Ureter (tissue), 1 donor: Measurements from ENCODE around the gene CDH2. TPM values are rescaled to one million over a fixed set of nuclear protein-coding genes. Genes with fewer than 3 reads are reported as not detected.

ENCODE experiments used
- DNase-seq: peaks from one replicate; pipeline ENCODE4 v3.0.0-alpha.2; 2020; ENCODE audit warnings: low spot score
- total RNA-seq: library from RNA; stranded (reverse); gene quantifications from one replicate; pipeline ENCODE4 v1.2.4, GENCODE V29; 2023
- donor health status: DM: yes; HTN: yes; CAD: no.

Gene CDH2
- total RNA-seq, 1 donor from 2014 or later, result 0.16 TPM

DNA sequence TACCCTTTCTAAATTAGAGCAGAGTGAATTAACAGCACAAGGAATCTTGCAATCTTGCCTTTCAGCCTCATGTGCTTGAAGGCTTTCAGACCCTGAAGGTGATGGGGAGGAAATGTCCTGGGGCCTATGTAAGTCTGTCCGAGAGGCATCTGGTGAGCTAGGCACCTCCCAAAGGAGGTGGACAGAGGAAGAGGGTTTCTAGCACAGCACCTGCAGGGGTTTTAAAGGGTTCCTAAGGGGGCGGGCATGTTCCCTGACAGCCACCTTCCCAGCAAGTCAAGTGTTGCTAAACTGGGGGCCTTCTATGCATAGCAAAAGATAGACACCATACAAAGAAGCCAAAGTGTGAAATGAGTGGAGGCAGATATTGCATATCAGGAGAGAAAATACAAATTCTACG is 88.5 kb downstream of the CDH2 start:
- no peak for DNase-seq

DNA sequence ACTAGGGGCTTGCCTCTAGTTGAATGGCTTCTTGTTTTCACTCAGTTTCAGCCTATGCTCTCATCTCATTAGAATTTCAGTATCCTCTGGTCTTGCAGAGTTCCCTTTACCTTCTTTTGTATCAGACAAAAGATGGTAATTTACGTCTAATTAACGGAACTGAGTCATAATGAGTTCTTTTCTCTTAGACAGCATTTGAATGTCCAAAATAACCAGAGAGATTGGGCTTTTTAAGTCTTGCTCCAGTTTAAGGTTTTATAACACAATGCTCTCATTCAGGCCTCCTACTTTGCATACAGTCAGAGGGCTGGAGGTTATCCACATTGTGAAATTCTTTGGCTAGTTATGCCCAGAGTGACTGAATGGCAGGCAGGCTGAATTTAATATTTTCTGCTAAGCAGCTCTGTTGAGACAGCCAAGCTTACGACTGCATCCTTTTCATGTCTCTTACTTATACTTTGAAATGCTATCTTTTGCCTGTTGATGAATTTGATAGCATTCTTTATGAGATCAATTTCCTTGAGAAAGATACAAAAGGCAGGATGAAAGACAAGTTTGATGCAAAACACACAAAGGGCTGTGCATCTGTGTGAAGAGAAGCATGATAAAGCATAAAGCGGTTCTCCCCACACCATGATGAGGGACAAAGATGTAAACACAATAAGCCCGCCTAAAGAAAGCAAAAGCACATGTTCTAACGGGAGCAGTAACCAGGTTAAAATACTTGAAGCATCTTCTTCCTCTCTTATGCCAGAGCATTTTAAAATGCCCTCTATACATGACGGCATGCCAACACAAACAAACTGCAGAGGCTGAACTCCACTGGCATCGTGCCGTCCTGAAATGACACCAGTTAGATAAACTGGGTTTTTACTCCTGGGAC is 90.0 kb downstream of the CDH2 start:
- DNase-seq, result no peak

DNA sequence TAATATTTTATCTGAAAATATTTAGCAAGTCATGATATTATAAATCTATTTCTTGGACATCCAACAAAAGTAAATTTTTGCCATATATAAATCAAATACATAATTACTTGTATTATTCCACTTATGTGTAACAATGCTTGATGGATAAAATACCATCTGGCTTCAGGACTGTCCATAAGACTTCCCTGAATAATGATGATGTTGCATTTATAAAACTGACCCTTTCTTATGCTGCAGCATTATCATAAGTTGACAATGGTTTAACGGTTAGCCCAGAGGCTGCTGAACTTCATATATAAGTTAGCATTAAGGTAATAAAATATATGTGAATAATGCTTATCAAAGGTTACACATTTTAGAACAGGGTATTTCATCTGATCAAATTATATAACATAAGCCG is 95.4 kb downstream of the CDH2 start:
- DNase-seq, result no peak

DNA sequence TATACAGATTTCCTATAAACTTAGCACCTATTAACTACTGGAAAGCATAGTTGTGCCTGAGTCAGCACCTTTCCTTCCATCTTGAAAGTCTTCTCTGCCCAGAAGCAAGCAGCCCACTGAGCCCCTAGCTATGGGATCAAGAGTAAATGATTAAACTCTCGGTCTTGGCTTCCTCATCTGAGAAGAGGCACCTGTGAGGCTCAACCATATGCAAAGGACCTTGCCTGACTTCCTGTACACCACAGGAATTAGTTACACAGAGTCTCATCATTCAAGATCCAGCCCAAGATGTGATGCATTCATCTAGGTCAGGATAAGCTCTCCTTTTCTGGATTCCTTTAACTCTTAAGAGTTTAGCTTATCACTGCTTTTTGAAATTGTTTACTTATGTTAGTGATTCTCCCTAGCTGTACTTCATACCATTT is 96.0 kb downstream of the CDH2 start:
- no peak for DNase-seq

DNA sequence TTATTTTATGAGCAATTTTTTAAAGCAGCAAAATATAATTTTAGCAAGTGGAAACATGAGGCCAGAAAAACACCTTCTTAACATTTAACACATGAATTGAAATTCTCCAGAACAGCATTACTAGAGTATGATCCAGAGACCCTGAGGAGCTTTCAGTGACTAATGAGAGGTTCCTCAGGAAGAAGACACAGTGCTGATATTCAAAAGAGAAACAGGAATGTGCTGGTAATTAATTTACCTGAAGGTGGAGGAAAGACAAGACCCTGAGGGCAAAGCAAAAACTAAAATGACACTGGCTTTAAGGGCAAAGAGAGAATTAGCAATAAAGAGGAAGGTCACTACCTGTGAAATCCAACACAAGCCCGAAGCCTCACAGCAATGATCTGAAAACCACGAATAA is 97.0 kb downstream of the CDH2 start:
- DNase-seq, result no peak

DNA sequence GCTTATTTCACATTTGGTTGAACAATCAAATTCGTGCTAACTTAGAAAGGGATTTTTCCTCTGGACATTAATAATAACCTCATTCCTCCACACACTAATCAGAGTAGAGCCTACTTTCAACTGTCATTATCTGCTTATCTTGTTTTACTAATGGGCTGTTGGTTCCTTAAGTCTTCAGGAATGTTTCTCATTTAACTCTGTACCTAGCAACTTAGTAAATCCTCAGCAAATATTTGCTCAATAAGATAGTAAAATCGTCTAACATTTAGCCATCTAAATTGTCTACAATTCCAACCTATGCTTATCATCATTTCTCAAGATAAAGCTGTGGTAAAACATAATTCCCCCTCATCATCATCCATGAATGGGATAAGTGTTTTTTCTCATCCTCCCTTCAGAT is 98.1 kb downstream of the CDH2 start:
- DNase-seq, result no peak

- DNase-seq, result no peak
Observed at GRCh38 chr18:28078298-28078697, 98.6 kb downstream of the CDH2 start.

DNA sequence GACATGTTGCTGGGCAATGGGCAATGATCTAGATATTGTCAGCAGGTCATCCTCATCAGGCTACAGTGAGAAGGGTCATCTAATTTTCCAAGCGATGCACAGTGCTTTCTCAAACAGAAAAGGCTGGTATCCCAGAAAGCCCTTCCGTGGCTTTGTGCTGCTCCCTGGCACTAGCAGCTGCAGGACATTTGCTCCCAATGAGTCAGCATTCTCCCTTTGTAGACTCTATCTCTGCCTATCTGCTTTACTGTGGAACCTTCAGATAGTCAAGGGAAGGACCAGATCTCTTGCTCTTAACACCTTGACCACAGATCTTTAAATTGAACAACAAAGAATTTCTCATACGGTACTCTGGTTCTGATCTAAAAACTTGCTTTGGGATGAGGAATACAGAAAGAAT is 101.4 kb downstream of the CDH2 start:
- DNase-seq, result no peak

- no peak for DNase-seq
Observed at GRCh38 chr18:28074076-28074475, 102.9 kb downstream of the CDH2 start.

DNA sequence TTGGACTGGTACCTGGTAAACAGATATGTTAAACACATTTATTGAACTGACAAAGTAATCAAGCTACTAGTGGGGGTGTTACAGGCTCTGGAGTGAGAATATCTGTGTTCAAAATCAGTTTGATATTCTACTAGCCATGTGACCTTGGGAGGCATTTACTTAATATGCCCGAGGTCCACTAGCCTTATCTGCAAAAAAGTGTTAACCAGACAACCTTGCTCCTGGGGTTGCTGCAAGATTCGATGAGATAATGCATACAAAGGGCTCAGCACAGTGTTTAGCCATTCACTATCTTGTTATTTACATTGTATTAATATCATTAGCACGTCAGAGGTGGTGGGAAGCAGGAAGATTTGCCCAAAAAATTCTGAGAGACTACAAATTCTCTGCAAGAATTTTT is 103.3 kb downstream of the CDH2 start:
- no peak for DNase-seq

DNA sequence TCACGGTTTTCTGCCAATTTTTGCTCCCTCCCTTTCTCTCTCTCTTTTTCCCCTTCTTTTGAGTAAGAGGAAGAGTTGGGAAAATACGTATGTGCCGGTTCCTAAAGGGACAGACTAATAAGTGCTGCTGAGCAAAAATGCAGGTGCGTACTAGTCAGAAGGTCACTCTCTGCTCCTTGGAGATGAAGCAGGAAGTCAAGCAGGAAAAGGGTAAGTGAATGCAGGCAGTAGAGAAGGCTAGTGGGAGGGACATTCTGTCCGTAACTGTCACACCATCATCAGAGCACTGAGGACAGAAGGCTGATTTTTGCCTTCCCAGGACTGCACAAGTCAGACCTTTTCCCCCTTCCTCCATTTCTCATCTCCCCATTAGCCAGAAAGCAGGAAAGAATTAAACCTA is 105.7 kb downstream of the CDH2 start:
- no peak for DNase-seq

- no peak for DNase-seq
Observed at GRCh38 chr18:28068207-28068606, 108.7 kb downstream of the CDH2 start.

GRCh38 chr18:28067346-28067745 is 109.6 kb downstream of the CDH2 start:
- DNase-seq, result no peak

GRCh38 chr18:28065793-28066186 is 111.1 kb downstream of the CDH2 start:
- no peak for DNase-seq

DNA sequence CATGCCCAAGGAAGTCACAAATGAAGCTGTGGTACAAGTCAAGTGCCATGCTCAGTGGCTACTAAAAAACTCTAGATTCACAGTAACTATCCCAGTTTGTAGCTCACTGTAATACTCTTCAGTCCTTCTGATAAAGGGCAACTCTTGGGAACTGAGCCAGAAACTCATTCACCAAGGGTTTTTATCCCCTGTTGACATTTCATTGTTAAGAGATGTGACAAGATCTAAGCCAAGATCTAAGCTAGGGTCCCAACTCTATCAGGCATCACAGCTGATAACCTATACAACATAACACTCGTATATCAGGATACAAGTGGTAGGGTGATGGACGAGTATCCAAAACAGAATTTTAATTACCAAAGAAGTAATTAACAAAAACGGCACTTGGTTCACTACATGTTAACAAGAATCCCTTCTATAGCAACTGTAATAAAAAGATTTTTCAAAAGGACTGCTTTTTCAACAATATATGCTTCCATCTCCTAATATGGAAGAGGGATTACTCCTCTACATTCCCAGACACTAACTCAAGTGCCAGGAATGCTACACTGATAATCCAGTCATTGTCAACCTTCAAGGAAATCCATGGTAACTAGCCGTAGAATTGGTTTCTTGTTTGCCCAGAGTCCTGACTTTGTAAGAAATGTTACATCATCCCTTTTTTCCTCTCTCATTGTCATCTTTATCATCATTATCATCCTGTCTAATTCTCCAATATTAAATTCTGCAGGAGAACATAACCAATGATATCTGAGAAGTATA is 111.7 kb downstream of the CDH2 start:
- no peak for DNase-seq

GRCh38 chr18:28063926-28064325 is 113.0 kb downstream of the CDH2 start:
- DNase-seq, result no peak

DNA sequence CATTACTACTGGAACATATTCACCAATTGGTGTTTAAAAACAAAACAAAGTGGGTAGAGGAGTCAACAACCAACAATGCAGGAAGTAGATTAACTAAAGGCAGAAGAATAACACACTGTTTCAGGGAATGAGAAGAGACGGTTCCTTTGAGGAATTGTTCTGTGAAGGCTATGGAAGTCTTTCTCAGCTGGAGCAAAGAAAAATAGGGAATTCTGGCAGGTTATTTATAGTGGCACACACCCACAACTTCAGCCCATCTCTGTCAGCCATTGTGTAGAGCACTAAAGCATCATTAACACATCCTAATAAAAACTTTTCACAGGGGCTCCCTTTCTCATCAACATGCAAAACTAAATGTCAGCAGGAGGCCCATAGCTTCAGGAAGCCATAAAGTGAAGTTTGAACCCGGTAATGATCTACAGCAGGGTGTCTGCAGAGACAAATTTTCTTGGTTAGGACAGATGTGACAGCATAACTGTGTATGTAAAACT is 113.6 kb downstream of the CDH2 start:
- DNase-seq, result no peak

DNA sequence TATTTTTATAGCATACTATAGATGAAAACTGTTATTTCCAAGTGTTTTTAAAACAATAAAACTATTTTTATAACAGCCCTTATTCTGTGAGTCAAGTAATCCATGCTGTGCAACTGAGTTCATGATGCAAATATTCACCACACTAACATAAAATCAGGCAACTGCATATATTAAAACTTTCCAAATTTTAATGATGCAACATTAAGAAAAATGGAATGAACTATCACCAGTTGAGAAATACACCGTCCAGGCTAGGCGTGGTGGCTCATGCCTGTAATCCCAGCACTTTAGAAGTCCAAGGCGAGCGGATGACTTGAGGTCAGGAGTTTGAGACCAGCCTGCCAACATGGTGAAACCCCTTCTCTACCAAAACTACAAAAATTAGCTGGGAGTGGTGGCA is 114.5 kb downstream of the CDH2 start:
- no peak for DNase-seq

GRCh38 chr18:28059861-28060260 is 117.1 kb downstream of the CDH2 start:
- DNase-seq, result no peak

GRCh38 chr18:28050545-28050944 is 126.4 kb downstream of the CDH2 start:
- DNase-seq, result no peak

GRCh38 chr18:28048612-28049011 is 128.3 kb downstream of the CDH2 start:
- DNase-seq, result no peak

DNA sequence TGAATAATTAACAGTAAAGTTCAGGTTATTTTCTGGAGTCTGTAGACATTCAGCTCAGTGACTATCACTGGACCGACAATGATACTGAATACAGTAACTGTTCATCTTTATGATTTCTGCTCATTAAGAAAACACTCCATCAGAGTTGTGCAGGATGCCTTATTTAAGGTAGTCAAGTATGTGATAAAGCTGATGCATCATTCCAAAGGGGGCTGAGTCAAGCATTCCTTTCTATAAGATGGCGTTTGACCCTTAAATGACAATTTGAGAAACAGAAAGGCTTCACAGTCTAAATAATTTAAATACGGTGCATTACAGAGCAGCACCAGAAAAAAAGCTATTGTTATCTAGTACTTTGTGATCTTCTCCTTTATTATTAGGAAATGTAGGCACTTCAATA is 131.1 kb downstream of the CDH2 start:
- DNase-seq, result no peak
